GF-D8 (cell line): Measurements from ENCODE around the gene KLF2.
A peak's percentile ranks its signal among the peaks of the same experiment; 100 is the strongest.
"Not testable (repeated sequence)": the region's sequence is repeated elsewhere in the genome, so short reads cannot be mapped to it uniquely, and the experiment has no call there.

Experiments
- DNase-seq: peaks from one replicate; lab custom pipeline; 2025; lab: John Stamatoyannopoulos, UW

KLF2 gene

DNA sequence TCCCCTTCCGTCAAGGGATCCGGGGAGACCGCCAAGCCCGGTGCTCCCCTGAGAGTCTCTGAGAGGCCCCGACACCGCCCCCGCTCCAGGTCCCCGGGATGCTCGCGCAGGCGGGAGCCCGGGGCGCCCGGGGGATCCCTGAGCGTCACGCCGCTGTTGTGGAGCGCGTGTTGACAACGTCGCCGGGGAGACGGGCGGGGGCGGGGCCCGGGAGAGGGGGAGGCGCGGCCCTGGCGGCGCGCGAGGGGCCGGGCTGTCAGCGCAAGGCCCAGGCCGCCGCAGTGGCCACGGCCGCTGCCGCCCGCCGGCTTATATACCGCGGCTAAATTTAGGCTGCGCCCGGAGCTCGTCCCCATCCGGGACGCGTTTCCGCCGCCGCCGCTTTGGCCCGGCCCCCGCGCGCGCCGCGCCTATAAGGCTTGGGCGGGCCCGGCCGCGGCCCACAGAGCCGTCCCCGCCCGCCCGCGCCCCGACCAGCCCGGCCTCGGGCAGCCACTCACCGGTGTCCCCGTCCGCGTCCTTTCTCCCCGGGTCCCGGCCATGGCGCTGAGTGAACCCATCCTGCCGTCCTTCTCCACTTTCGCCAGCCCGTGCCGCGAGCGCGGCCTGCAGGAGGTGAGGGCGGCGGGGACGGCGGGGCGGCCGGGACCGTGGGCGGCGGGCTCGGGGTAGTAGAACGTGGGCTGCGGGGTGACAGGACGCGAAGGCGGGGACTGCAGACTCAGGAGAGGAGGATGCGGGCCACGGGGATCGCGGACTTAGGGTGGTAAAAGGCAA, at the start of gene KLF2:
Gene KLF2, plus strand, starts transcription at position 443 of the 777 bp plus-strand sequence. Its CDS starts 98 bp downstream, at position 541.
- DNase-seq = peak; percentile 45

GRCh38 chr19:16280306-16280705, 44.3 kb upstream of the KLF2 start:
- DNase-seq = no peak

- no peak for DNase-seq
These were observed 42.9 kb upstream of the KLF2 start for GRCh38 chr19:16281743-16282142.

DNA sequence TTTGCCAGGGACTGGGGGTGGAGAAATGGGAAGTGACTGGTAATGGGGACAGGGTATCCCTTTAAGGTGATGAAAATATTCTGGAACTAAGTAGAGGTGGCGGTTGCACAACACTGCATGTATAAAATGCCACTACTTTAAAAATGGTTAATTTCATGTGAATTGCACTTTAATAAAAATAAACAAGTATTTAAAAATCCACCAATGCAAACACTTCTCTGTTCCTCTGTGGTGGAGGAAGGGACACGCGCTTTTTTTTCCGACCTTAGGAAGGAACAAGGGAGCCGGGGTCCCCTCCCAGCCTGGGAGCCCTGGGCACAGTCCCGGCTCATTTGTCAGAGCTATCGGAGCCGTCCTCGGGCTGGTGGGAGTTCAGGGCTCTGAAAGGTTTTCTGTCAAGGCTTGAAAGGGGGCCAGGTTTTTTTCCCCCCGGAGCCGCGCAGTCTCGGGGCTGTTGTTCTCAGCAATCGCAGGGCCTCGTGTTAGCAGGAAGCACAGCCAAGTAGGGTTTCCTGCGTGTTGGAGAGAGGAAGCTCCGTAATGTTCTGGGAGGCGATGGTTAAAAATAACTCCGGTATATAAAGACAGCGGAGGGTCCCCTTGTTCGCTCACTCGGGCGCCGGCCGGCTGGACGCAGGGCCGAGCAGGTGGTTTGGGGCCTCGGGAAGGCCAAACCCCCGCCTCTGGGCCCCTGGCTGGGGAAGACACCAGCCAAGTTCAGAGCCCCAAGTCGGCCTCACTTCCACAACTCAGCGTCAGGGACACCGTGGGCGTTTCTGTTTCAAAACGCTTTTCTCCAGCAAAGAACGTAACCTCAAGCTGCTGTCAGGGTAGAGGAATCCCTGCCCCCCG, 41.2 kb upstream of the KLF2 start:
- peak; percentile 68 for DNase-seq

DNA sequence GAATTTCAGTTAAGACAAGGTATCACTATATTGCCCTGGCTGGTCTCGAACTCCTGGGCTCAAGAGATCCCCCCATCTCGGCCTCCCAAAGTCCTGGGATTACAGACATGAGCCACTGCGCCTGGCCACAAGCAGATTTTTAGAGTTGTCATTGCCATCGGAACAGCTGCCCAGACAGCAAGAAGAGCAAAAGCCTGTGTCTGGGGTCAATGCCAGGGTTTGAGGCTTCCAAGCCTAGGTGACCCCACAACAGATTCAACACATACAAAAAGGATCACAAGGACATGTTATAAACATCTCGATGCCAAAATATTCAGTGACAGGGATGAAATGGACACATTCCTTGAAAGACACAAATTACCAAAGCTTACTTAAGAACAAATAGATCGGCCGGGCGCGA, 40.1 kb upstream of the KLF2 start:
- no peak for DNase-seq

- not testable (repeated sequence) for DNase-seq
These were observed 39.5 kb upstream of the KLF2 start for GRCh38 chr19:16285079-16285478.

DNA sequence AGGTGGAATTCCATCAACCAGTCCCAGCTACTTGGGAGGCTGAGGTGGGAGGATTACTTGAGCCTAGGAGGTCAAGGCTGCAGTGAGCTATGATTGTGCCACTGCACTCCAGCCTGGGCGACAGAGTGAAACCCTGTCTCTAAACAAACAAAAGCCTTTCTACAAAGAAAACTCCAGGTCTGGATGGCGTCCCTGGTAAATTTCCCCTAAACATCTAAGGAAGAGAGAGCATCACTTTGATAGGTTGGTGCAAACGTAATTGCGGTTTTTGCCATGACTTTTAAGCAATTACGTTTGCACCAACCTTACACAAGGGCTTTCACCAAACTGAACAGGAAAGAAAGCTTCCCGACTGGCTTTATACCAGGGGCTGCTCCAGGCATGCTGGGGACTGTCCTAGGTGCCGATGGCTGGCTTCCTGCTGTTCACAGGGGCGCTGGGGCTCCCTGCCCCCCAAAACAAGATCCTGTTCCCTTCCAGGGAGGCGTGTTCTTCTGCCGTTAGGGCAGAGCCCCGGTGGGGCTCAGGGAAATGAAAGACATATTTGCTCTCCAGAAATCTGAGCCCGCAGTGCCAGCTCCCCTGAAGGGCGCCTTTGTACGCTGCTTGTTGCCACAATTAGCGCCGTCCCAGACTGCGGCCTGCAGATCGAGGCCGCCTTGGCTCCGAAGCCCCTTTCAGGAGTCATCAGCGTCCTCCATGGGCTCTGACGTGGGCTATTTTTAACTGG, 38.7 kb upstream of the KLF2 start:
- no peak for DNase-seq

DNA sequence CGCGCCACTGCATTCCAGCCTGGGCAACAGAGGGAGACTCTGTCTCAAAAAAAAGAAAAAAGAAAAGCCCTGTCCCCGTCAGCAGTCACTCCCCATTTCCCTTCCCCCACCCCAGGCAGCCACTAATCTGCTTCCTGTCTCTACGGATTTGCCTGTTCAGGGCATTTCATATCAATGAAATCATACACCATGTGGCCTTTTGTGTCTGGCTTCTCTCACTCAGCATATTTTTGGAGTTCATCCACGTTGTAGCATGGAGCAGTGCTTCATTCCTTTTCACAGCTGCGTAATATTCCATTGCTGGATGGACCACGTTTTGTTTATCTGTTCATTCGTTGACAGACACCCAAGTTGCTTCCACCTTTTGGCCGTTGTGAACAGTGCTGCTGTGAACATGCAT, 36.1 kb upstream of the KLF2 start:
- DNase-seq = no peak

DNA sequence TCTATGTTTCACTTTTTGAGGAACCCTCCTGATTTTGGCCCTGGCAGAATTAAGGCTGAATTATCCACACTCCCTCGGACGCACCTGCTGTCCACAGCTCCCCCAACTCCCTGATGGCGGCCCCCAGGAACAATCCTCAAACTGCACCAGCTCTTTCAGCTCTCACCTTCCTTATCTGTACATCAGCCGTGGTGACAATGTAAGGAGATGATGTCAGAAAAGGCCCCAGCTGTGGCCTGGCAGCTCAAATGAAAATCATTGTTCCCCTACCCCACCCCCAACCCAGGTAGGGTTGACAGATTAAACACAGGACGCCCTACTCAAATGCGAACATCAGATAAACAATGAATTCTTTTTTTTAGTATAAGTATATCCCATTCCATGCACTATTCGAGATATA, 35.0 kb upstream of the KLF2 start:
- no peak for DNase-seq

DNA sequence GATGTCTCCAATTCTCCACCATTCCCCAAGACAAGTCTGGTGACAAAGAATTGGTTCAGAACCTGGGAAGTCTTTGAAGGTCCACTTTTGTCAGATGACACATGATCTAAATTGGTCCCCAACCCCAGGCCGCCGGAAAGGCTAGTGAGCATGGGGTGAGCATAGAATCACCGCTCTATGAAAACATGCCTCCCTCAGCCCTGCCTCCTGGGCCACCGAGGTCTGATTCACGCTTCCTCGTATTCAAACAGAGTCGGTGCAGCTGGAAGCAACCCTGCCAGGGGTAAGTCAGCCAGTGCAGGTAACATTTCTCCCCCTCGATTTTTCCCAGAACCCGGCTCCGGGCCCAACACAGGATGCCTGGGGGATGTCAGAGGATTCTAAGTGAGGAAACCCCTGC, 33.9 kb upstream of the KLF2 start:
- DNase-seq = no peak

GRCh38 chr19:16293118-16294091, 31.2 kb upstream of the KLF2 start:
- DNase-seq = peak; percentile 90

- no peak for DNase-seq
These were observed 29.6 kb upstream of the KLF2 start for GRCh38 chr19:16295057-16295456.

GRCh38 chr19:16296713-16297112, 27.9 kb upstream of the KLF2 start:
- DNase-seq = no peak

GRCh38 chr19:16297575-16298178, 26.9 kb upstream of the KLF2 start:
- no peak for DNase-seq

- DNase-seq = no peak
These were observed 26.3 kb upstream of the KLF2 start for GRCh38 chr19:16298334-16298733.

- no peak for DNase-seq
These were observed 22.5 kb upstream of the KLF2 start for GRCh38 chr19:16301999-16302694.

GRCh38 chr19:16303755-16304154, 20.9 kb upstream of the KLF2 start:
- no peak for DNase-seq

- DNase-seq = not testable (repeated sequence)
These were observed 20.1 kb upstream of the KLF2 start for GRCh38 chr19:16304511-16304910.

GRCh38 chr19:16305060-16305459, 19.6 kb upstream of the KLF2 start:
- DNase-seq = not testable (repeated sequence)

DNA sequence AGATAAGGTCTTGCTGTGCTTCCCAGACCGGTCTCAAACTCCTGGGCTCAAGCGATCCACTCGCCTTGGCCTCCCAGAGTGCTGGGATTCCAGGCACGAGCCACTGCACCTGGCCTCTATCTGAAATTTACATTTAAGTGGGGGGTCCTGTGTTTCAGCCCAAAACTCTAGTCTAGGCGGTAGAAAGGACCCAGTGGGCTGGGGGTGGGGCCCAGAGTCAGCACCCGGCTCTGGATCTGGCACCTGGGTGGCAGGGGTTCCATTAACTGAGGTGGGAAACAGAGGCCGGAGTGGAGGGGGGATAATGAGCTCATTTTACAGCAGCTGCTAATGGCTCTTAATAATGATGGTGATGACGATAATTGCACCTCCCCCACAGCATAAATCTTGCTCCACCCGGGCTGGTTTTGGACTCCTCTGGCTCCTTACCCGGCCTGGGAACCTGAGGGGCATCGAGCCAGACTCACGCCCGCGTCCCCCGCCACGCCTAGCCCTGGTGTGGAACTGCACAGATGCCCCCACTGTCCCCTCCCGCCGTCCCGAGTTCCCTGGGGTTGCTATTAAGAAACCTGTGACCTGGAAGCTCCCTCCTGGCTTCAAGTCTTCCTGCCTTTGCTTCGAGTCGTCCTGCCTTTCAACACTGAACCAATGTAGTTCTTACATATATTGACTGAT, 17.8 kb upstream of the KLF2 start:
- no peak for DNase-seq
